ENCODE measurements around the gene NFIX. TPM values are rescaled to one million over a fixed set of nuclear protein-coding genes. Genes with fewer than 3 reads are reported as not detected.
"Not testable (repeated sequence)": the region's sequence is repeated elsewhere in the genome, so short reads cannot be mapped to it uniquely, and the experiment has no call there.

The NFIX gene
- total RNA-seq, 1 donor = 1.9 TPM

DNA sequence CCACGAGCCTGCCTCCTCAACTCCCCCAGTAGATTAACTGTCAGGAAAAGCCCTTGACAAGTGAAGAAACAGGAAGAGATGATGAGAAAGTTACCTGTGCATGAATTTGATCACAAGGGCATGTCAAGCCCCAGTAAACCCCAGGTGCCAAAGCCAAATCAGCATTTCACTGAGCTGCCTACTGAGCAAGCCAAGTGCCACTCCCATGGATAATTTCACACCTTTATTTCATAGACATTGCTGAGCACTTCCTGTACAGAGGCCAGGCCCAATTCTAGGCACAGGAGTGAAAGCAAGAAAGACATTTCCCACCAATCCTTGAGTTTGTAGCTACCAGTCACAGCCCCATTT is 40.7 kb upstream of the NFIX start:
- no peaks in the 10 kb centered on the region for H3K9me3 ChIP-seq (ENCODE audit: low read depth, low read length)
- peaks cover 58% of the 10 kb centered on the region for H3K4me1 ChIP-seq (ENCODE audit: insufficient read depth, low read length)
- H3K27me3 ChIP-seq (ENCODE audit: insufficient read depth, low read length) = no peaks in the 10 kb centered on the region
- H3K4me3 ChIP-seq (ENCODE audit: low read length) = no peak overlapping the region

DNA sequence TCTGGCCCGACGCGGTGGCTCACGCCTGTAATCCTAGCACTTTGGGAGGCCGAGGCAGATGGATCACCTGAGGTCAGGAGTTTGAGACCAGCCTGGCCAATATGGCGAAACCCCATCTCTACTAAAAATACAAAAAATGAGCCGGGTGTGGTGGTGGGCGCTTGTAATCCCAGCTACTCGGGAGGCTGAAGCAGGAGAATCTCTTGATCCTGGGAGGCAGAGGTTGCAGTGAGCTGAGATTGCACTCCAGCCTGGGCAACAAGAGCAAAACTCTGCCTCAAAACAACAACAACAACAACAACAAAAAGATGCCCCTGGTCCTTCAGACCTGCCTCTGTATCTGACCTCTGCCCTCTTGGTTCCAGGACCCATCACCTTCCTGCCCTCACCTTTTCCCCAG is 39.7 kb upstream of the NFIX start:
- not testable (repeated sequence) for H3K9me3 ChIP-seq (ENCODE audit: low read depth, low read length); H3K4me3 ChIP-seq (ENCODE audit: low read length); H3K27me3 ChIP-seq (ENCODE audit: insufficient read depth, low read length)
- H3K4me1 ChIP-seq (ENCODE audit: insufficient read depth, low read length) = peaks cover 52% of the 10 kb centered on the region

DNA sequence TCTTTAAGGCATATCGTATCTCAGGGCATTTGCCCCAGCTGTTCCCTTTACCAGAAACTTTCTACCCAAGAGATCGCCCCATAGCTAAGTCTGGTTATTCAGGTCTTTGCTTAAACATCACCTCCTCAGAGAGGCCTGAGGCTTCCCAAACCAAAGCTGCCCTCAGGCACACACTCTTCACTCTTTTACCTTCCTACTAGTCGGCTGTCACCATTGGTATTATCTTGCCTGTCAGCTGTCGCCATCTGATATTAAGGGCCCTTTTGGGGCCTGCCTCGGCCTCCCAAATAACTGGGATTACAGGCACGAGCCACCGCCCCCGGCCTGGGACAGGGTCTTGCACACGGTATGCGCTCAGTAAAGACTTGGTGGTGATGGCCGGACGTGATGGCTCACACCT is 39.3 kb upstream of the NFIX start:
- H3K27me3 ChIP-seq (ENCODE audit: insufficient read depth, low read length) = no peaks in the 10 kb centered on the region
- H3K9me3 ChIP-seq (ENCODE audit: low read depth, low read length) = no peaks in the 10 kb centered on the region
- H3K4me1 ChIP-seq (ENCODE audit: insufficient read depth, low read length) = peaks cover 52% of the 10 kb centered on the region
- H3K4me3 ChIP-seq (ENCODE audit: low read length) = peak overlapping the region; percentile 85

DNA sequence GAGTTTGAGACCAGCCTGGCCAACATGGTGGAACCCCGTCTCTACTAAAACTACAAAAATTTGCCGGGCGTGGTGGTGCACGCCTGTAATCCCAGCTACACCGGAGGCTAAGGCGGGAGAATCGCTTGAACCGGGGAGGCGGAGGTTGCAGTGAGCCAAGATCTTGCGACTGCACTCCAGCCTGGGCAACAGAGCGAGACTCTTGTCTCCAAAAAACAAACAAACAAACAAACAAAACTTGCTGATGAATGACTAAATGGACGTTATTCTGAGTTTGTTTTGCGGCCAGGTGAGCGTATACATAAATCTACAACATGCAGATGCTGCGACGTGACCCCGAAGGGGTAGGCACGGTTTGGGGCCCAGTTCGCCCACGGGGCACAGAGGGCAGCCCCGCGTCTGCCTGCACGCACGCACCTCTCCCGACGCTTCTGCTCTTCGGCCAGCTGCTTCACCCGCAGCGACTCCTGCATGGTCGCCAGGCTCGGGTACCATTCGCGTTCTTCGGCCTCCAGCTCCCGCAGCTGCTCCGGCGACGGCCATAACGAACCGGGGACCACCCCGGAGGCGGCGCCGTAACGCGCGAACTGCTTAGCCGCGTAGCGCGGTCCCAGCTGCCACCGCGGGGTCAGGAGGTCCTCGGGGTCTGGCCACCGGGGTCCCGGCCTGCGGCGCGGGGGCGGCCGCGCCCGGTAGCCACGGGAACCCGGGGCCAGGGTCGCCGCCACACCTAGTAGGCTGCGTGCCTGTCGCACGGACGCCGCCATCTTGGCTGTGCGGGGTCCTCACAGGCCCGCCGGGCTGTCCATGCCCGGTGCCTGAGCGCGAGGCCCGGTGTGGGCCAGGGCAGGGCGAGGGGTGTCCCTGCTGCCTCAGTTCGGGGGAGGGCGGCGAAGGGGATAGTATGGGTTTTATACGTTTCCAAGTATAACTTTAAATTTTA is 38.6 kb upstream of the NFIX start, which contains the start of gene GADD45GIP1:
TSS of gene GADD45GIP1 (minus strand) at position 778 of the 943 bp plus-strand sequence. CDS start at position 767, 11 bp downstream.
- H3K4me3 ChIP-seq (ENCODE audit: low read length) = peak within 1 kb of the TSS; percentile 85
- no peaks in the 10 kb centered on the region for H3K9me3 ChIP-seq (ENCODE audit: low read depth, low read length)
- H3K27me3 ChIP-seq (ENCODE audit: insufficient read depth, low read length) = no peaks in the 10 kb centered on the region
- H3K4me1 ChIP-seq (ENCODE audit: insufficient read depth, low read length) = peaks cover 52% of the 10 kb centered on the region

DNA sequence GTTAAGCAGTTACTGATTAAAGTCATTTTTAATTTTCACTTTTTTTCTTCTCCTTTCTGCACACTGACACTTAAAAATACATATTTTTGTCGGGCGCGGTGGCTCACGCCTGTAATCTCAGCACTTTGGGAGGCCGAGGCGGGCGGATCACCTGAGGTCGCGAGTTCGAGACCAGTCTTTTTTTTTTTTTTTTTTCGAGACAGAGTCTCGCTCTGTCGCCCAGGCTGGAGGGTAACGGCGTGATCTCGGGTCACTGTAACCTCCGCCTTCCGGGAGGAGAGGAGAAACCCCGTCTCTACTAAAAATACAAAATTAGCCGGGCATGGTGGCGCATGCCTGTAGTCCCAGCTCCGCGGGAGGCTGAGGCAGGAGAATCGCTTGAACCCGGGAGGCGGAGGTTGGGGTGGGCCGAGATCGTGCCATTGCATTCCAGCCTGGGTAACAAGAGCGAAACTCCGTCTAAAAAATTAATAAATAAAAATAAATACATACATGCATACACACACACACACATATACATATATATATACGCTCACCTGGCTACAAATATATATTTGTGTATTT is 37.8 kb upstream of the NFIX start:
- Histone ChIP-seq H3K4me1 (ENCODE audit: insufficient read depth, low read length) (peaks cover 46% of the 10 kb centered on the region), H3K4me3 (ENCODE audit: low read length) (peak overlapping the region; percentile 85)
- not testable (repeated sequence) for H3K9me3 ChIP-seq (ENCODE audit: low read depth, low read length); H3K27me3 ChIP-seq (ENCODE audit: insufficient read depth, low read length)

DNA sequence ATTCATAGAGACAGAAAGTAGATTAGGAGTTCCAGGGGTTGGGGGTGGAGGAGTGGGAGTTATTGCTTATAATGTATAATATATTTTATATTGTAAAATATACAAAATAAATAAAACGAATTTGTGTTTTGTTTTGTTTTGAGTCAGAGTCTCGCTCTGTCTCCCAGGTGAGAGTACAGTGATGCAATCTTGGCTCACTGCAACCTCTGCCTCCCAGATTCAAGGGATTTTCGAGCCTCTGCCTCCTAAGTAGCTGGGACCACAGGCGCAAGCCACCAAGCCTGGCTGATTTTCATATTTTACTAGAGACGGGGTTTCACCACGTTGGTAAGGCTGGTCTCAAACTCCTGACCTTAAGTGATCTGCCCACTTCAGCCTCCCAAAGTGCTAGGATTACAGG is 35.8 kb upstream of the NFIX start:
- no peaks in the 10 kb centered on the region for H3K9me3 ChIP-seq (ENCODE audit: low read depth, low read length)
- no peaks in the 10 kb centered on the region for H3K27me3 ChIP-seq (ENCODE audit: insufficient read depth, low read length)
- no peak overlapping the region for H3K4me3 ChIP-seq (ENCODE audit: low read length)
- H3K4me1 ChIP-seq (ENCODE audit: insufficient read depth, low read length) = peaks cover 27% of the 10 kb centered on the region

DNA sequence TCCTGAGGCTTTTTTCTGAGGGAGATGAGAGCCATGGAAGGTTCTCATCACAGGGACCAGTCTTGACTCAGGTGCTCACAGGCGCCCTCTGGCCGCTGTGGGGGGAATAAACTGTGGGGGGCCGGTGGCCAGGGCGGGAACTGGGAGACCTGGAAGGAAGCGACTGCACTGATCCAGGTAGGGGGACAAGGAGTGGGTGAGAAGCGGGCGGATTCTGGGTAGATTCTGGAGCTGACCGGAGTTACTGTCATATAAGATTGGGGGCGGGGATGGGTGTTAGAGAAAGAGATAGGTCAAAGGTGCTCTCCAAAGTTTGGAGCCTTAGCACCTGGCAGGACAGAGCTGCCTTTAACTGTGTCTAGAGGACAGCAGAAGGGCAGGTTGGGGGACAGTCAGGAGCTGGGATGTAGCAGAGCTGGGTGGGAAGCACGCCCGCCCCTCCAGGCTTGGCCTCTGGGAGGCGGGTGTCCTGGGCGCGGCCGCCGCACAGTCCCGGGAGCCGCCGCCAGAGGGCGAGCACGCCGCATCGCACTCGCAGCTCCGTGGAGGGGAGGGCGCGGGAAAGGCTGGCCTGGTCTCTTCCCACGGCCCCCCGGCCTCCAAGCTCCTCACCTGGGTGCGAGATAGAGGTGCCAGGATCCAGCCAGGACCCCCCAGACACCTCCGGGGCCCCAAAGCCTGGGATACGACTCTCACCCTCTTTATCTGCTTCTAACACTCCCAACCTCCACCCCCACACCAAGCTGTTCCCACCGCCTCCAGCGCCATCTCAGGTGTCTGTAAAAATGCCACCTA is 30.1 kb upstream of the NFIX start:
- peaks cover 7% of the 10 kb centered on the region for H3K4me1 ChIP-seq (ENCODE audit: insufficient read depth, low read length)
- H3K4me3 ChIP-seq (ENCODE audit: low read length) = peak overlapping the region; percentile 30
- H3K9me3 ChIP-seq (ENCODE audit: low read depth, low read length) = no peaks in the 10 kb centered on the region
- no peaks in the 10 kb centered on the region for H3K27me3 ChIP-seq (ENCODE audit: insufficient read depth, low read length)

DNA sequence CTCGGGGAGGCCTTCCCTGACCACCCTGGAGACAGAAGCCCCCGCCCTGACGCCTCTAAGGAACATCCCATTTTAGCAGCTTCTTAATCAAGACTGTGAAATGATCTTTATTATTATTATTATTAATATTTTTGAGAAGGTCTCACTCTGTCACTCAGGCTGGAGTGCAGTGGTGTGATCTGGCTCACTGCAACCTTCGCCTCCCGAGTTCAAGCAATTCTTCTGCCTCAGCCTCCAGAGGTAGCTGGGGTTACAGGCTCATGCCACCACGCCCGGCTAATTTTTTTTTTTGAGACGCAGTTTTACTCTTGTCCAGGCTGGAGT is 29.5 kb upstream of the NFIX start:
- Histone ChIP-seq H3K4me3 (ENCODE audit: low read length) (no peak overlapping the region), H3K4me1 (ENCODE audit: insufficient read depth, low read length) (peaks cover 7% of the 10 kb centered on the region), H3K9me3 (ENCODE audit: low read depth, low read length) (no peaks in the 10 kb centered on the region), H3K27me3 (ENCODE audit: insufficient read depth, low read length) (no peaks in the 10 kb centered on the region)

DNA sequence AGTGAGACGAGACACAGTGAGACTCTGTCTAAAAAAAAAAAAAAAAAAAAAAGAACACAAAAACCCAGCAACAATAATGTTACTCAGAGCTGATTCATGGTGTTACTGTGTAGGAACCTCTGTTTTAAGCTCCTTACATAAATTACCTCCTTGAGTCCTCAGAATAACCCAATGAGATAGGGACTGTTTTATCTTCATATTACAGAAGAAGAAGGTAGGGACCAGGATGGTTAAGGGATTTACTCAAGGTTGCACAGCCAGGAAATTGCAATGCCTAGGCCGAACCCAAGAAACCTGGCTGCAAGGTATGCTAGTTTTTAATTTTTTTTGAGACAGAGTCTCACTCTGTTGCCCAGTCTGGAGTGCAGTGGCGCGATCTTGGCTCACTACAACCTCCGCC is 27.4 kb upstream of the NFIX start:
- Histone ChIP-seq H3K9me3 (ENCODE audit: low read depth, low read length) (no peaks in the 10 kb centered on the region), H3K4me1 (ENCODE audit: insufficient read depth, low read length) (peaks cover 7% of the 10 kb centered on the region), H3K4me3 (ENCODE audit: low read length) (no peak overlapping the region), H3K27me3 (ENCODE audit: insufficient read depth, low read length) (no peaks in the 10 kb centered on the region)

DNA sequence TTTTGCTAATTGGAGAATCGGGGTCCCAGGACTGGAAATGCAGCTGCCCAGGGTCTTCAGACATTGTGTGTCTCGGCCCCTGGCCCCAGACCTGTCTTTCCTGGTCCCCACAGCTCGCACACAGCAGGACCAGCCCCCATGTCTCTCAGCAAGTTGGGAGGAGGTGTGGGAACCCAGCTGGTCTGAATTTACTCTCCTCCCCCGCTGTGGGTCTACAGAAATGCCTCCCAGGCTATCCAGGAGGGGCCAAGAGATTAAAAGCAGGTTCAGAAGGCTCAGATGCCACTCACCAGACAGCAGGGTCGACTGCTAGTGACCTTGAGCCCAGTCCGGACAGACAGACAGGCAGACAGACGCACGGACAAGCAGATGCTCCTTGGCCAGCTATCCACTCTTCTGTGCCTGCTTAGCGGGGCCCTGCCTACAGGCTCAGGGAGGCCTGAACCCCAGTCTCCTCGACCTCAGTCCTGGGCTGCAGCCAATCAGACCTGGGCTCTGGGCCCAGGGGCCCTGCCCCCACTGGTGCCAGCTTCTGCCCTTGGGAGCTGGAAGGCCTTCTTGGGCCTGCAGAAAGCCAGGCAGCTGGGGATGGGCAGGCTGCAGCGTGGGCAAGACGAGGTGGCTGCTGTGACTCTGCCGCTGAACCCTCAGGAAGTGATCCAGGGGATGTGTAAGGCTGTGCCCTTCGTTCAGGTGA is 25.8 kb upstream of the NFIX start, which contains the start of gene DAND5:
TSS of gene DAND5 (plus strand) at position 285 of the 697 bp plus-strand sequence. CDS start at position 370, 85 bp downstream.
- Histone ChIP-seq H3K4me3 (ENCODE audit: low read length) (no peak within 1 kb of the TSS), H3K4me1 (ENCODE audit: insufficient read depth, low read length) (peaks cover 7% of the 10 kb centered on the region), H3K27me3 (ENCODE audit: insufficient read depth, low read length) (no peaks in the 10 kb centered on the region), H3K9me3 (ENCODE audit: low read depth, low read length) (no peaks in the 10 kb centered on the region)

DNA sequence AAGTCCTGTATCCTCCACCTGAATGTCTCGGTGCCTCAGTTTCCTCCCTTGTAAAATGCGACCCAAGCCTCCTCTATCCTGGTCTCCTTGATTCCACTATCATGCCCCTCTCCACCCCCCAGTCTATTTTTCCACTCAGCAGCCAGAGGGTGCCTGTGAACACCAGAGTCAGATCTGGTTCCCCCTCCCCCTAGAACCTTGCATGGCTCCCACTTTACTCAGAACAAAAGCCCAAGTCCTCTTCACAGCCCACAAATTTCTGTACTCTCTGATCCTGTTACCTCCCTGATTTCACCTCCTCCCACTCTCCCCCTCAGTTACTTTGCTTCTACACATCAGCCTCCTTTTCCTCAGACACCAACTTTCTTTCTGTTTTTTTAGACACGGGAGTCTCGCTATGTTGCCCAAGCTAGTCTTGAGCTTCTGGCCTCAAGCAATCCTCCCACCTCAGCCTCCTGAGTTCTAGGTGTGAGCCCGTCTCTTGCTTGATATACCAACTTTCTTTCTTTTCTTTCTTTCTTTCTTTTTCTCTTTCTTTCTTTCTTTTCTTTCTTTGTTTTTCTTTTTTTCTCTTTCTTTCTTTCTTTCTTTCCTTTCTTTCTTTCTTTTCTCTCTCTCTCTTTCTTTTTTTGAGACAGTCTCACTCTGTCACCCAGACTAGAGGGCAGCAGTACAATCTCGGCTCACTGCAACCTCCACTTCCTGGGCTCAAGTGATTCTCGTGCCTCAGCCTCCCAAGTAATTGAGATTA is 25.0 kb upstream of the NFIX start:
- peaks cover 4% of the 10 kb centered on the region for H3K4me1 ChIP-seq (ENCODE audit: insufficient read depth, low read length)
- no peaks in the 10 kb centered on the region for H3K27me3 ChIP-seq (ENCODE audit: insufficient read depth, low read length)
- no peaks in the 10 kb centered on the region for H3K9me3 ChIP-seq (ENCODE audit: low read depth, low read length)
- no peak overlapping the region for H3K4me3 ChIP-seq (ENCODE audit: low read length)

DNA sequence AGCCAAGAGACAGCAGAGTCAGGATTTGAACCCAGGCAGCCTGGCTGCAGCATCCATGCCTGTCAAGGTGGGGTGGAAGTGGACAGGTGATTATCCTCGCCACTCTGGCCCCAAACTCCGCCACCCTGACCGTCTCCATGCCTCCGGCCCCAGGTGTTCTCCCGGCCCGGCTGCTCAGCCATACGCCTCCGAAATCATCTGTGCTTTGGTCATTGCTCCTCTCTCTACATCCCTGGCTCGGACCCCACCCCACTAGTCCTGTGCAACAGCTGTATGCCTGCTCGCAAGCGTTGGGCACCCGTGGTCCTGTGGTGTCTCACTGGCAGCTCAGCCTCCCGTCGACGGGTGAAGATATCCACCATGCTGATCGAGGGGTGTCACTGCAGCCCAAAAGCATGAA is 22.0 kb upstream of the NFIX start:
- Histone ChIP-seq H3K4me1 (ENCODE audit: insufficient read depth, low read length) (no peaks in the 10 kb centered on the region), H3K4me3 (ENCODE audit: low read length) (no peak overlapping the region), H3K9me3 (ENCODE audit: low read depth, low read length) (no peaks in the 10 kb centered on the region), H3K27me3 (ENCODE audit: insufficient read depth, low read length) (no peaks in the 10 kb centered on the region)

DNA sequence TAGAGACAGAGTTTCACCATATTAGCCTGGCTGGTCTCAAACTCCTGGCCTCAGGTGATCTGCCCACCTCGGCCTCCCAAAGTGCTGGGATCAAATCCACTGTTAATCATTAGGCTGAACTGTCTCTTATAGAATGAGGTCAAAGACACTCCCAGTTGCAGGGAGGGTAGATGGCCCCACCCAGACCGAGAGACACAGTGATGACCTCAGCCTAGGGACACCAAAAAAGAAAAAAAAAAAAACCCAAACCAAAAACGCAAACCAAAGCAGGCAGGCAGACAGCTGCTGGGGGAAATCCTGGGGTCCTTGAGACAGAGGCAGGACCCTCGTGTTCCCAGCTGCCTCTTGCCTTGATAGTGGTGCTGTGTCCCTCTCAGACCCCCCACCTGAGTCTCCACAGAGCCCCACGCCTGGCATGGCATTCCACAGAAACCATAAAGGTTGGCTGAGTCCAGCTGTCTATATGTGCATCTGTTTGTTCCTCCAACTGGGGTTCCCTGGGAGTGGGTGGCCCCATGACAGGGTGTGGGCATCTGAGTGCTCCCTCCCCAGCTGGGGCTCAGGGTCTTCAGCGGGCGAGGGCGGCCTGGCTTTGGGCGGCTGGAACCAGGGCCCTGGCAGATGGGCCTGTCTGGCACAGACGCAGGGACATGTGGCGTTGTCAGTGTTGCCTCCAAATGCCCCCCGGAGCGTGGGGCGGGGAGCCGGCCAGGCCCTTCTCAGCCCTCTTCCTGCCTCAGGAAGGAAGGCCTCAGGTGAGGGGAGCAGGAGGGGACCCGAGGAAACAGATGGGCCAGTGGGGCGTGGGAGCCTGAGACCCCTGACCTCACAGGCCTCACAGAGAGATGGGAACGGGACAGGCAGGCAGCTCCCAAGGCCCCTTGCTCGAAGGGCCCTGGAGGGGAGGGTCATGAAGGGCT is 20.7 kb upstream of the NFIX start:
- Histone ChIP-seq H3K4me3 (ENCODE audit: low read length) (no peak overlapping the region), H3K27me3 (ENCODE audit: insufficient read depth, low read length) (no peaks in the 10 kb centered on the region), H3K9me3 (ENCODE audit: low read depth, low read length) (no peaks in the 10 kb centered on the region), H3K4me1 (ENCODE audit: insufficient read depth, low read length) (no peaks in the 10 kb centered on the region)

All from mononuclear cell (primary cell).